ENCODE measurements around the gene NARF. TPM values are rescaled to one million over a fixed set of nuclear protein-coding genes. Genes with fewer than 3 reads are reported as not detected.
"Not testable (repeated sequence)": the region's sequence is repeated elsewhere in the genome, so short reads cannot be mapped to it uniquely, and the experiment has no call there.

NARF gene
- total RNA-seq, 1 experiment from 2014 or later: 35.8 TPM

- peak; percentile 78 for DNase-seq (ENCODE audit: low read depth)
These were observed 38.2 kb downstream of the NARF start for GRCh38 chr17:82496529-82497434.

GRCh38 chr17:82497483-82498405 lies 39.2 kb downstream of the NARF start:
- peak; percentile 28 for DNase-seq (ENCODE audit: low read depth)

DNA sequence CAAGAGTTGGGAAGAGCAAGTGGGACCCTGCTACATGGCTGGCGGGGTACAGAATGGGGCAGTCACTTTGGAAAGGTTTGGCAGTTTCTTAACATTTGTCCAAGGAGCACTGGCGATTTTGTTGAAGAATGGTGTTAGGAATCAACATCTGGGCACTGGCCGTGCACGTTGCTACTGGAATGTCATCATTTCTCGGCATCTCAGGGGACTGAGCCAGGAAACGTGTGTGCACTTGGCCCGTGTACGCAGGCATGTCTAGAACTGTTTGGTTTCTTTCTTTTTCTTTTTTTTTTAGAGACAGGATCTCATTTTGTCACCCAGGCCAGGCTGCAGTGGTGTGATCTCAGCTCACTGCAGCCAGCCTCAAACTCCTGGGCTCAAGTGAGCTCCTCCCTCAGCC lies 43.7 kb downstream of the NARF start:
- DNase-seq (ENCODE audit: low read depth): no peak

GRCh38 chr17:82503094-82503727 lies 44.7 kb downstream of the NARF start:
- DNase-seq (ENCODE audit: low read depth): no peak

- DNase-seq (ENCODE audit: low read depth): no peak
These were observed 45.3 kb downstream of the NARF start for GRCh38 chr17:82503728-82504308.

GRCh38 chr17:82505296-82505695 lies 46.8 kb downstream of the NARF start:
- DNase-seq (ENCODE audit: low read depth): no peak

GRCh38 chr17:82506402-82506801 lies 47.9 kb downstream of the NARF start:
- DNase-seq (ENCODE audit: low read depth): not testable (repeated sequence)

DNA sequence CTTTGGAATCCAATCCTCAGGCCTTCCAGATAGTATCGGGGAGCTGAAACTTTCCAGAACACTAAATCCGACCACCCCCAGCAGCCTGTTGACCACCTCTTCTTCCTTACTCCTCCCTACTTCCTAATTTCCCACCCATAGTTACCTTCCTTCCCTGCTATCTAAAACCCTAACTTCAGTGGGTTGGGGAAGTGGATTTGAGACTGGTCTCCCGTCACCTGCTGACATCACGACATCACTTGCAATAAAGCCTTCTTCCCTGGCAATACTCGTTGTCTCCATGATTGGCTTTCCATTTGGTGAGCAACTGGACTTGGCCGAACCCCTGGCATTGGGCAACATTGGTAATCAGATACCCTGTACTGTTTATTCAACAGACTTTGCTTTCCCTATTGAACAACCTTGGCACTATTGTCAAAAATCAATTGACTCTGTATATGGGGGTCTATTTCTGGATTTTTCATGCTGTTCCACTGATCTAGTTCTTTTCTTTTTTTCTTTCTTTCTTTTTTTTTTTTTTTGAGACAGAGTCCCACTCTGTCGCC lies 49.2 kb downstream of the NARF start:
- DNase-seq (ENCODE audit: low read depth): no peak

DNA sequence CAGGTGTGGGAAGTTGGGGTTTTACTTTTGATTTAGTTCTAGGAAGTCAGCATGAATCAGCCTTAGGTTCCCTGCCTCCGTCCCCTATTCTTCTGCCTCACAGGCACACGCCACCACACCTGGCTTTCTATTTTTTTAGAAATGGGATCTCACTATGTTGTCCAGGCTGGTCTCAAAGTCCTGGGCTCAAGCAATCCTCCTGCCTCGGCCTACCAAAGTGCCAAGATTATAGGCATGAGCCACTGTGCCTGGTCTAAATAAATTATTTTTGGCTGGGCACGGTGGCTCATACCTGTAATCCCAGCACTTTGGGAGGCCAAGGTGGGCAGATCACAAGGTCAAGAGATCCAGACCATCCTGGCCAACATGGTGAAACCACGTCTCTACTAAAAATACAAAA lies 53.1 kb downstream of the NARF start:
- DNase-seq (ENCODE audit: low read depth): not testable (repeated sequence)

- DNase-seq (ENCODE audit: low read depth): not testable (repeated sequence)
These were observed 55.3 kb downstream of the NARF start for GRCh38 chr17:82513864-82514263.

GRCh38 chr17:82517230-82517865 lies 58.8 kb downstream of the NARF start:
- no peak for DNase-seq (ENCODE audit: low read depth)

GRCh38 chr17:82518826-82519810 lies 60.6 kb downstream of the NARF start, which contains the start of gene FOXK2:
Gene FOXK2 (plus strand): TSS chr17:82519732. CDS start chr17:82519889, 157 bp downstream.
- DNase-seq (ENCODE audit: low read depth): peak; percentile 90

DNA sequence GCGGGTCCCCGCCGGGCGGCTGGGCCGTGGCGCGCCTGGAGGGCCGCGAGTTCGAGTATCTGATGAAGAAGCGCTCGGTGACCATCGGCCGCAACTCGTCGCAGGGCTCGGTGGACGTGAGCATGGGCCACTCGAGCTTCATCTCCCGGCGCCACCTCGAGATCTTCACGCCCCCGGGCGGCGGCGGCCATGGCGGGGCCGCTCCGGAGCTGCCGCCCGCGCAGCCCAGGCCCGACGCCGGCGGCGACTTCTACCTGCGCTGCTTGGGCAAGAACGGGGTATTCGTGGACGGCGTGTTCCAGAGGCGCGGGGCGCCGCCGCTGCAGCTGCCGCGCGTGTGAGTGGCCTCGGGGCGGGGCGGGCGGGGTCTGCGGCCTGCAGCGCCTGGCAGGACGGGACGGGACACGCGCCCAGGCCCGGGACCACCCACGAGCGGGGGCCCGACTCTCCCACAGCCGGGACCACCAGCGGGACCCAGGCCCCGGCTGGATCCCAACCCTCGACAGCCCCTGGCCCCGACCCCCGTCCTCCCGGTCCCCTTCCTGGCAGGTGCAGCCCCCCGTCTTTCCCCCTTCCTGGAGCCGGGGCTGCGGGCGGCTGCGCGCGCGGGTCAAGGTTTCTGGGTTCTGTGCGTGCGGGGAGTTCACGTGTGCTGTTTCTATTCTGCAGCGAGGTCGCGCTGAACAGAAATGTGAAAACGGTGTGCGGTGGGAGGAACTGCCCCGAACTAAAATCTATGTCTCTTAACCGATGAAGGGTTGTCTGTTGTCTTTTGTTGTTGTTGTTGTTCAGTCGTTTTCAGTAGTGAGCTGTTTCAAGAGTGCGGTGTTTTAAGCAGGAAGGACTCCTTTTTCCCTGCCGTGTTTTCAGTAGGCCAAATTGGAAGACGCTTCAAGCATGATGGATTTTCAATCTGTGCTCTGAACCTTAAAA lies 61.7 kb downstream of the NARF start:
- no peak for DNase-seq (ENCODE audit: low read depth)

DNA sequence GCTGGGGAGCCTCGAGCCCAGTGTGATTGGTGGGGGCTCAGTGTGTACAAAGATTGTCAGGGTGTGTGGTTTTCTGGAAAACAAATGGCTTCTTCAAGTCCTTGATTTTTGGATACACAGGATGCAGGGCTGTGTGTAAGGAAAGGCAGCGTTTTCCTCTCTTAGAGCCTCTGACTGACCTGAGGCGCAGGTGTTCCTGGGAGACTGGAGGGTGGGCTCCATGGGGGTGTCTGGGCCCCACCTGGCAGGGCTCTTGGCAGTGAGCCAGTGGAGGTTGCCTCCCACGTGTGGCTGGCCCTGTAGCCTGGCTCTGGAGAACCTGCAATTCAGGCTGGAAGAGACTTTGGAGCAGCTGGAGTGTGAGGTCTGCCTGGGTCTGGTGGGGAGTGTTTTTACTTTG lies 66.0 kb downstream of the NARF start:
- no peak for DNase-seq (ENCODE audit: low read depth)

- no peak for DNase-seq (ENCODE audit: low read depth)
These were observed 67.2 kb downstream of the NARF start for GRCh38 chr17:82525712-82526111.

GRCh38 chr17:82527898-82528297 lies 69.4 kb downstream of the NARF start:
- DNase-seq (ENCODE audit: low read depth): no peak

- no peak for DNase-seq (ENCODE audit: low read depth)
These were observed 70.1 kb downstream of the NARF start for GRCh38 chr17:82528484-82529265.
